Measurements from ENCODE around the gene UQCR11.

UQCR11 gene

GRCh38 chr19:1585243-1585580 is 20.1 kb downstream of the UQCR11 start:
- no peak for DNase-seq

- no peak for DNase-seq
These were observed 20.6 kb downstream of the UQCR11 start for GRCh38 chr19:1584500-1585242.

DNA sequence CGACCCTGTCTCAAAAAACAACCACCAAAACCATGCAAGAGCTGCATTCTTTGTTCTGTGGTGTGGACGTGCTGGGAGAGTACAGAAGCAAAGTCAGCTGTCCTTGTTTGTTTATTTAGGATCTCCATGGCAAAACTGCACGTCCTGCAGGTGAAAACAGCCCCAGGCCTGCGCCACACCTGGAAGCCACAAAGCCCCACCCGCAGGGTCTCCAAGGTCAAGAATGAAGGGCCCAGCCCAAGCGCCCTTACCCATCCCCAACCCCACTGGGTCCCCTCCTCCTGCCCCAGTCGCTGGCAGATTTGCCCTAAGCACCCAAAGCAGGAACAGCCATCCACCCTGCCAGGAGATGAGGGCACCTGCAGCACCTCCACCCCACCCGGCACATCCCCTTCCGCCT is 23.1 kb downstream of the UQCR11 start:
- DNase-seq = no peak

DNA sequence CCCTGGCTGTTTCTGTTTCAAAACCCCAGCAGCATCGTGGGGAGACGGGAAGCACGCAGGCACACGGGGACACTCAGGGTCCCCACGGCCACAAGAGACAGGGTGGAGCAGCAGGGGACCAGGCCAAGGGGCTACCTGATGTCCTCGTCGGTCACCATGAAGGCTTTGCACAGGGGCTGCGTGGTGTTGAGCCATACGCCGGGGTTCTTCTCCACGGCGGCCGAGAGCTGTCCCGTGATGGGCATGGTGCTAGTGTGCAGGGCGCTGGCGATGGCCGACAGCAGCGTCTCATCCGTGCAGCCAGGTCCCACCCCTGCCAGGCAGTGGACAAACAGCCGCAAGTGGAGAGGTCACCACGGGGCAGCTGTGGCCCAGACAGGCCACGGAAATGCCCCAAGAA is 24.3 kb downstream of the UQCR11 start:
- DNase-seq = no peak

GRCh38 chr19:1580382-1580781 is 24.9 kb downstream of the UQCR11 start:
- no peak for DNase-seq

DNA sequence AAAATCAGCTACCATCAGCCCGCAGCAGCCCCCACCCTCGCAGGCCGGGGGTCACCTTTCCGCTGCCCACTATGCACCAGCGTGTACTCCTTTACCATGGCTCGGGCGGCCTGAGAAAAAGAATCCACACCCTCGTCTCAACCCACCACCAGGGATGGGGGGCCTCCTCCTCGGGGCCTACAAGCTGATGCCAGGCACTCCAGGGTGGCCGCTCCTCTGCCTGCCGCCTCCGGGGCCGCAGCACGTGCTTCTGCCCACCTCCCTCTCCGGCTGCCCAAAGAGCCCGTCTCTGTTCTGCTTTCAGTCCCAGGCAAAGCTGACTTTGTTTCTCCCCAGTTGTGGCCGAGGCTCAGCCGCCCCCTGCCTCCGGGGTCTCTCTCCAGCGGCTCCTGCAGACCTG is 26.0 kb downstream of the UQCR11 start:
- DNase-seq = no peak

- DNase-seq = no peak
These were observed 27.2 kb downstream of the UQCR11 start for GRCh38 chr19:1577929-1578618.

DNA sequence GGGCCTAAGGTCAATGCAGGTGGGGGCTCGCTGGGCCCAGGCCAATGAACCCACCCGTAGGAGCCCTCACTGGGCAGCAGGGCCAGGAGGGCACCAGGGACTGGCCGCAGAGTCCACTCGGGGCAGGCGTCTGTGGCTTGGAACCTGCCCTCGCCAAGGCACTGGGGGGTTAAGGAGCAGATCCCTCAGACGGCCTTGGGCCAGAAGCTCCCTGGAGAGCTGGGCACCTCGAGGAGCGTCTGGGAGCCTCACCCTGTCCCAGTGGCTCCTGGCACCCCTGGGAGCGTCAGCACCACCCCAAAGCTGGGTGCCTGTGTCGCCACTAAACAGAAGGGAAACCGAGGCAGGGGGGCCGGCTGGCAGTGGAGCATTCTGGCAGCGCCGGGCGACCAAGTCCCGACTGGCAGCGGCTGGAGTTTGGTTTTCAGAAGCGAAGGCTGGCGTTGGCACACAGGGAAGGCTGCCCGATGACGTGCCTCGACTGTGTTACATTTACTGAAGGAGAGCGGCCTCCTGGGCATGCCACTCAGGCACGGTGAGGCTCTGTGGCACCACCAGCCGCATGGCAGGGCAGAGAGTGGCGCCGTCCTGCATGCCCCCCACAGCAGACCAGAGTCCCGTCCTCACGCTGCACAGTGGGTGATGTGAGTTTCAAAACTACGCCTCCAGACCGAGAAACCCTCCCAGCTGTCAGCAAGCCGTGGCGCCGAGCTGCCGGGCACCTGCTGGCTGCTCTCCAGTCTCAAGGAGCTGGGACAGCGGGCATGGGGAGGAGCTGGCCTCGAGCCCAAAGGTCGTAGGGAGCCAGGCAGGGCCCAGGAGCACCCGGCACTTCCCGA is 28.0 kb downstream of the UQCR11 start:
- DNase-seq = no peak

DNA sequence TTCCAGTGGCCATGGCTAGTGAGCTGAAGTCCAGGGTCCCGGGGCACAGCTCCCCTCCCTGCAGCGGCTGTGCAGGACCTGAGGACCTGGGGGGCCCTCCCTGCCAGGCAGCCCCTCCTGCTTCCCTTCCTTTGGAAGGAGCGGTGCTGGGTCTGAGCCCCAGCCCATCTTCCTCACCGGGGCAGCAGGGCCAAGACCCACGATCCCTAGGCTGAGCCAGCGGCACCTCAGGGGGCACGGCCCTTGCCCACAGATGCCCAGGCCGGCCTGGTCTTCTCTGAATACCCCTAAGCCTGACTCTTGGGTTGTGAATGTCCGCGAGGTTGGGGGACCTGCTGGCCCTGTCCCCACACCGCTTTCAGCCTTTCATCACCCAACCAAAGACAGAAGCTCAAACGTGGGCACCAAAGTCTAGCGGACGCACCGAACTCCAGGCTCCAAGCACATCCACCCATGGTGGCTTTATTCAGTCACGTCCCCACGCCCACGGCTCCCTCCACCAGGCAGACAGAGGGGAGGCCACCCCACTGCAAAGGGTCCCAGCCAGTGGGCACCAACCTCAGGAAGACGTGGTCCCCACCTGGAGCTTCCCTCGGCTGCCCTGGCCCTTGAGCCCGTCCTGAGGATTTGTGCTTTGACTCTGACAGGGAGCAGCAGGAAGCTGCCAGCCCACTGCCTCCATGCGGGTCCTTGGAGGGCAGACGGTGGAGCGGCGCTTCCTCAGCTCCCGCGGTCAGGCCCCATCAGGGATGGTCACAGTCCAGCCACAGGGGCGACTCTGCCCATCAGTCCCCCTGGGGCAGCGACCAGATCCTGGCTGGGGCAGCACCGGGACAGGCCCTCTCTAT is 28.8 kb downstream of the UQCR11 start:
- DNase-seq = no peak

DNA sequence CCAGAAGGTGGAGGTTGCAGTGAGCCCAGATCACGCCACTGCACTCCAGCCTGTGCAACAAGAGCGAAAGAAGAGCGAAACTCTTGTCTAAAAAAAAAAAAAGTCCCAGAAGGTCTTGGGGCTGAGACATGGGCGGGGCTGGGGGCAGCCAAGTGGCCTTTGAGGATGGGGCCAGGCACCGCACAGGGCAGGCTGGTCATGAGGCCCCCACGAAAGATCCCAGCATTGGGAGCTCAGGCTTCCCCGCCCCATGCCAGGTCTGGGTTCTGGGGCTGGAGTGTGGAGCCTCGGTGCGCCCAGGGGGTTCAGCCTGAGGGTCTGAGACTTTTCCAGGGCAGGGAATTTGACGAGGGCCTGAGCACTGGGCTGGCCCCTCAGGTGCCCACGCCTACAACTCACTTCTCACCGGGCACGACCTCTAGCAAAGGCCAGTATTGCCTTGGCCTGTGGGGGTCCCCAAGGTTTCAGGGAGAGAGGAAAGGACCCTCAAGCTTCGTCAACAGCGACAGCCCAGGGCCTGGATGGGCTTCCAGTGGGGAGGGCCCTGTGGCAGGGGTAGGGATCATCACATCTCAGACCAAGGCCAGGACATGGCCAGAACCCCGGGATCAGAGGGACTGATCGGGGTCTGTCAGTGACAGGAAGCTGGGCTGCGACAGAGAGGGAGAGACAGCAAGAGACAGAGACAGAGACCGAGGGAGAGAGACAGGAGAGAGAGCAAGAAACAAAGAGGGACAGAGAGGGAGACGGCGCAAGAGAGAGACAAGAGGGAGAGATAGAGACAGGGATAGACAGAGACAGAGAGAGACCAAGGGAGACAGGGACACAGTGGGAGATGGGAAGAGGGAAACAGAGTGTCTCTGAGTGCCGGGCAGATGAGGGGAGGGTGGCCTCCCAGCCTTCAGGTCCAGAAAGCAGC is 29.7 kb downstream of the UQCR11 start:
- DNase-seq = no peak

GRCh38 chr19:1574354-1575136 is 30.7 kb downstream of the UQCR11 start:
- DNase-seq = no peak

- DNase-seq = no peak
These were observed 32.5 kb downstream of the UQCR11 start for GRCh38 chr19:1572795-1573194.

- no peak for DNase-seq
These were observed 33.9 kb downstream of the UQCR11 start for GRCh38 chr19:1571358-1571757.

DNA sequence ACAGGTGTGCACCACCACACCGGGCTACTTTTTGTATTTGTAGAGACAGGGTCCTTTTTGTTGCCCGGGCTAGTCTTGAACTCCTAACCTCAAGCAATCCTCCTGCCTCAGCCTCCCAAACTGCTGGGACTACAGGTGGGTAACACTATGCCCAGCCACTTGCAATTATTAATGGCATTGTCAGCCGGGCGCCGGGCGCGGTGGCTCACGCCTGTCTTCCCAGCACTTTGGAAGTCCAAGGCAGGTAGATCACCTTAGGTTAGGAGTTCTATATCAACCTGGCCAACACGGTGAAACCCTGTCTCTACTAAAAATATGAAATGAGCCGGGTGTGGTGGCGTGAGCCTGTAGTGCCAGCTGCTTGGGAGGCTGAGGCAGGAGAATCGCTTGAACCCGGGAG is 34.4 kb downstream of the UQCR11 start:
- DNase-seq = no peak

- DNase-seq = no peak
These were observed 35.3 kb downstream of the UQCR11 start for GRCh38 chr19:1569997-1570396.

DNA sequence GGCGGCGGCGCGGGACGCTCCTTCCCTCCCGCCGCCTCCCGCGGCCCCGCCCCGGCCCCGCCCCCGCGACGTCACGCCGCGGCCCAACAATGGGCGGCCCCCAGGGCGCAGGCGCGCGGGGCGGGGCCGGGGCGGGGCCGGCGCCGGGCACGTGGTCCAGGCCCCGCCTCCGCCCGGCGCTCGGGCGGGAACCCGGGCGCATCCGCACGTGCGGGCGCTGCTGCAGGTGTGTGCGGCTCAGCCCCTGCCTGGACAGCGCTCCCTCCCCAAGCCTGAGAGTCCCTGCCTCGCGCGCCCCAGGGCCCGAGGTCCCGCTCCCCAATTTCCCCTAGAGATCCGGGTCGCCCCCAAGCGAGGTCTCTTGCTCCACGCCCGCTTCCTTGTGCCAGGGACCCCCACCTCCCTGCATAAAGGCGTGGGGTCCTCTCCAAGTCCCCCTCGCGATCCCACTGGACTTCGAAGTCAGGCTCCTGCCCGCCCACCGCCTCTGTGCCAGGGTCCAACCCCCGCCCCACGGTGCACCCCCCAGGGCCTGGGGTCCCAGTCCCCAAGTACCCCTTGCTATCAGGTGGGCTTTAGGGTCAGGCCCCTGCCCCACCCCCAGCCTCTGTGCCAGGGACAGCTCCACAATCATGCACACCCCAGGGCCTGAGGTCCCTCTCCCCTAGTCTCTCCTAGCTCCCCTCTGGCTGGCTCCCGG is 36.8 kb downstream of the UQCR11 start, which contains the start of gene MEX3D:
MEX3D (minus strand) TSS at position 6 of the 700 bp plus-strand sequence. CDS start 267 bp downstream, outside the sequence.
- DNase-seq = no peak

- DNase-seq = no peak
These were observed 37.4 kb downstream of the UQCR11 start for GRCh38 chr19:1567848-1568227.

GRCh38 chr19:1567116-1567847 is 38.0 kb downstream of the UQCR11 start:
- no peak for DNase-seq

GRCh38 chr19:1566392-1567115 is 38.7 kb downstream of the UQCR11 start:
- DNase-seq = peak; percentile 16
